GM12878 (cell line): ENCODE measurements around the gene C5AR2.
"Not testable (repeated sequence)": the region's sequence is repeated elsewhere in the genome, so short reads cannot be mapped to it uniquely, and the experiment has no call there.

Source experiments
- KAT2A ChIP-seq: conservative IDR thresholded peaks from 2 replicates; pipeline ENCODE4 v1.6.1; 2011; ENCODE audit warnings: low read depth, low read length; ENCODE audit not compliant: control insufficient read depth
- SMC3 ChIP-seq: IDR thresholded peaks from 2 replicates; pipeline ENCODE4 v1.6.1; 2011; ENCODE audit warnings: low read length, improper control_type of control experiment, borderline replicate concordance

- not testable (repeated sequence) for TF ChIP-seq KAT2A, SMC3
Observed at GRCh38 chr19:47346024-47346423, 14.0 kb downstream of the C5AR2 start.
